ENCODE data around the gene OR10H5.
"Not testable (repeated sequence)": the region's sequence is repeated elsewhere in the genome, so short reads cannot be mapped to it uniquely, and the experiment has no call there.

Gene OR10H5

GRCh38 chr19:15759962-15760565 lies 27.4 kb upstream of the OR10H5 start:
- CTCF ChIA-PET, result no interaction called here
- no peak for DNase-seq (ENCODE audit: extremely low spot score)
- POLR2A ChIA-PET, result no interaction called here
- TF ChIP-seq PKNOX1 (IDR thresholded peaks at IDR 0.05) (no peak), ZNF384 (IDR thresholded peaks at IDR 0.05) (no peak)

GRCh38 chr19:15769586-15769985 lies 17.9 kb upstream of the OR10H5 start:
- ChIA-PET CTCF (no interaction called here), POLR2A (no interaction called here)
- DNase-seq (ENCODE audit: extremely low spot score), result no peak
- TF ChIP-seq TARDBP (IDR thresholded peaks at IDR 0.05), result no peak

- POLR2A ChIA-PET; DNase-seq (ENCODE audit: extremely low spot score); CTCF ChIA-PET: not testable (repeated sequence)
Measured at GRCh38 chr19:15774159-15774558, 13.3 kb upstream of the OR10H5 start.

GRCh38 chr19:15775249-15775648 lies 12.2 kb upstream of the OR10H5 start:
- ChIA-PET CTCF (no interaction called here), POLR2A (no interaction called here)
- no peak for DNase-seq (ENCODE audit: extremely low spot score)
- no peak for TF ChIP-seq NFRKB (IDR thresholded peaks at IDR 0.05)
- TF ChIP-seq FOXA1 (IDR thresholded peaks at IDR 0.05), result no peak
- TF ChIP-seq ZNF384 (IDR thresholded peaks at IDR 0.05), result no peak
- TF ChIP-seq FOXM1 (IDR thresholded peaks at IDR 0.05; ENCODE audit: borderline replicate concordance), result no peak
- TF ChIP-seq ARNT (IDR thresholded peaks at IDR 0.05), result no peak
- no peak for TF ChIP-seq TARDBP (IDR thresholded peaks at IDR 0.05)
- no peak for TF ChIP-seq SUZ12 (IDR thresholded peaks at IDR 0.05)
- no peak for TF ChIP-seq HDGF (IDR thresholded peaks at IDR 0.05; ENCODE audit: borderline replicate concordance)
- TF ChIP-seq CTBP1 (IDR thresholded peaks at IDR 0.05; ENCODE audit: borderline replicate concordance), result no peak
- no peak for TF ChIP-seq PKNOX1 (IDR thresholded peaks at IDR 0.05)
- TF ChIP-seq ELF4 (IDR thresholded peaks at IDR 0.05), result no peak
- no peak for TF ChIP-seq FOXK2 (IDR thresholded peaks at IDR 0.05)
- no peak for TF ChIP-seq BHLHE40 (IDR thresholded peaks at IDR 0.05; ENCODE audit: borderline replicate concordance)
- no peak for TF ChIP-seq SP1 (IDR thresholded peaks at IDR 0.05)
- TF ChIP-seq LEF1 (IDR thresholded peaks at IDR 0.05; ENCODE audit: borderline replicate concordance), result no peak
- TF ChIP-seq L3MBTL2 (conservative IDR thresholded peaks at IDR 0.05), result no peak

- no peak for TF ChIP-seq SUZ12 (IDR thresholded peaks at IDR 0.05)
- no peak for TF ChIP-seq CTBP1 (IDR thresholded peaks at IDR 0.05; ENCODE audit: borderline replicate concordance)
- no peak for TF ChIP-seq L3MBTL2 (conservative IDR thresholded peaks at IDR 0.05)
- no peak for TF ChIP-seq ELF4 (IDR thresholded peaks at IDR 0.05)
- TF ChIP-seq FOXA1 (IDR thresholded peaks at IDR 0.05), result no peak
- no peak for TF ChIP-seq LEF1 (IDR thresholded peaks at IDR 0.05; ENCODE audit: borderline replicate concordance)
- TF ChIP-seq FOXK2 (IDR thresholded peaks at IDR 0.05), result no peak
- no peak for TF ChIP-seq BHLHE40 (IDR thresholded peaks at IDR 0.05; ENCODE audit: borderline replicate concordance)
- TF ChIP-seq TARDBP (IDR thresholded peaks at IDR 0.05), result no peak
- TF ChIP-seq FOXM1 (IDR thresholded peaks at IDR 0.05; ENCODE audit: borderline replicate concordance), result no peak
- no peak for TF ChIP-seq SP1 (IDR thresholded peaks at IDR 0.05)
- no peak for TF ChIP-seq ARNT (IDR thresholded peaks at IDR 0.05)
- TF ChIP-seq HDGF (IDR thresholded peaks at IDR 0.05; ENCODE audit: borderline replicate concordance), result no peak
- TF ChIP-seq PKNOX1 (IDR thresholded peaks at IDR 0.05), result no peak
- no peak for TF ChIP-seq ZNF384 (IDR thresholded peaks at IDR 0.05)
- TF ChIP-seq NFRKB (IDR thresholded peaks at IDR 0.05), result no peak
- ChIA-PET CTCF (no interaction called here), POLR2A (no interaction called here)
- no peak for DNase-seq (ENCODE audit: extremely low spot score)
Measured at GRCh38 chr19:15776264-15776663, 11.2 kb upstream of the OR10H5 start.

GRCh38 chr19:15776991-15777970 lies 10.2 kb upstream of the OR10H5 start:
- POLR2A ChIA-PET, result no interaction called here
- TF ChIP-seq SP1 (IDR thresholded peaks at IDR 0.05), result no peak
- TF ChIP-seq NFRKB (IDR thresholded peaks at IDR 0.05), result no peak
- no peak for TF ChIP-seq CTBP1 (IDR thresholded peaks at IDR 0.05; ENCODE audit: borderline replicate concordance)
- TF ChIP-seq SUZ12 (IDR thresholded peaks at IDR 0.05), result no peak
- no peak for TF ChIP-seq TARDBP (IDR thresholded peaks at IDR 0.05)
- no peak for TF ChIP-seq HDGF (IDR thresholded peaks at IDR 0.05; ENCODE audit: borderline replicate concordance)
- no peak for TF ChIP-seq FOXM1 (IDR thresholded peaks at IDR 0.05; ENCODE audit: borderline replicate concordance)
- TF ChIP-seq ZNF384 (IDR thresholded peaks at IDR 0.05), result no peak
- no peak for TF ChIP-seq BHLHE40 (IDR thresholded peaks at IDR 0.05; ENCODE audit: borderline replicate concordance)
- TF ChIP-seq ELF4 (IDR thresholded peaks at IDR 0.05), result no peak
- no peak for TF ChIP-seq ARNT (IDR thresholded peaks at IDR 0.05)
- no peak for TF ChIP-seq FOXK2 (IDR thresholded peaks at IDR 0.05)
- TF ChIP-seq FOXA1 (IDR thresholded peaks at IDR 0.05), result no peak
- no peak for TF ChIP-seq L3MBTL2 (conservative IDR thresholded peaks at IDR 0.05)
- no peak for TF ChIP-seq LEF1 (IDR thresholded peaks at IDR 0.05; ENCODE audit: borderline replicate concordance)
- TF ChIP-seq PKNOX1 (IDR thresholded peaks at IDR 0.05), result no peak
- CTCF ChIA-PET, result no interaction called here
- no peak for DNase-seq (ENCODE audit: extremely low spot score)

Data from HEK293T (cell line).